ENCODE data around the gene STXBP5L. TPM values are rescaled to one million over a fixed set of nuclear protein-coding genes. Genes with fewer than 3 reads are reported as not detected.
A peak's percentile ranks its signal among the peaks of the same experiment; 100 is the strongest.
"Not testable (repeated sequence)": the region's sequence is repeated elsewhere in the genome, so short reads cannot be mapped to it uniquely, and the experiment has no call there.

STXBP5L gene
- total RNA-seq, 2 donors from 2014 or later: 0.07 TPM; not detected in 1

DNA sequence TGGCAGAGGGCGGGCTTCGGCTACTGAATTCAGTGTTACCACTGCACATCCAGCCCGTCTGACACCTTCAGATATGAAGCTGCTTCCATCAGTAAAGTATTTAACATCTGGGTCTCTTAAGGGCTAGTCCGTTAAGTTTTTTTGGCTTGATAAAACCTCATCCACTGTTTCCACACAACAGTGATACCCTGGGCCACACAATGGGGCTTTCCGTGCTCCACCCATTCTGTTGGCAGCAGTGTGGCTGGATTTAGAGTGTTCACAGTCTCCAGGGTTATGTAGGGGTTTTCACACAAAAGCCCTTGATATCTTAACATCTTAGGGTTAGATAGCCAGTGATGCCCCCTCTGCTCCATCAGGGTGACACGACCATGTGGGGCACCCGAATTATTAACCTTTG is 165.0 kb downstream of the STXBP5L start:
- Histone ChIP-seq H3K4me1 (ENCODE audit: control insufficient read depth in 1 of 2, low read depth in 2 of 2) (peaks cover 7 to 17% of the 10 kb centered on the region in 2 donors), H3K36me3 (no peaks in the 10 kb centered on the region), H3K9me3 (no peaks in the 10 kb centered on the region), H3K27me3 (replicated peaks; ENCODE audit: insufficient read depth) (no peaks in the 10 kb centered on the region), H3K4me3 (peak overlapping the region; percentile 38), H3K27ac (no peak overlapping the region)
- DNase-seq (ENCODE audit: low spot score) (no peak), ATAC-seq (ENCODE audit: insufficient number of reproducible peaks, low FRiP score, low read depth) (no peak)
- TF ChIP-seq, protein P1, sequence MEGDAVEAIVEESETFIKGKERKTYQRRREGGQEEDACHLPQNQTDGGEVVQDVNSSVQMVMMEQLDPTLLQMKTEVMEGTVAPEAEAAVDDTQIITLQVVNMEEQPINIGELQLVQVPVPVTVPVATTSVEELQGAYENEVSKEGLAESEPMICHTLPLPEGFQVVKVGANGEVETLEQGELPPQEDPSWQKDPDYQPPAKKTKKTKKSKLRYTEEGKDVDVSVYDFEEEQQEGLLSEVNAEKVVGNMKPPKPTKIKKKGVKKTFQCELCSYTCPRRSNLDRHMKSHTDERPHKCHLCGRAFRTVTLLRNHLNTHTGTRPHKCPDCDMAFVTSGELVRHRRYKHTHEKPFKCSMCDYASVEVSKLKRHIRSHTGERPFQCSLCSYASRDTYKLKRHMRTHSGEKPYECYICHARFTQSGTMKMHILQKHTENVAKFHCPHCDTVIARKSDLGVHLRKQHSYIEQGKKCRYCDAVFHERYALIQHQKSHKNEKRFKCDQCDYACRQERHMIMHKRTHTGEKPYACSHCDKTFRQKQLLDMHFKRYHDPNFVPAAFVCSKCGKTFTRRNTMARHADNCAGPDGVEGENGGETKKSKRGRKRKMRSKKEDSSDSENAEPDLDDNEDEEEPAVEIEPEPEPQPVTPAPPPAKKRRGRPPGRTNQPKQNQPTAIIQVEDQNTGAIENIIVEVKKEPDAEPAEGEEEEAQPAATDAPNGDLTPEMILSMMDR (IDR thresholded peaks at IDR 0.05): no peak

DNA sequence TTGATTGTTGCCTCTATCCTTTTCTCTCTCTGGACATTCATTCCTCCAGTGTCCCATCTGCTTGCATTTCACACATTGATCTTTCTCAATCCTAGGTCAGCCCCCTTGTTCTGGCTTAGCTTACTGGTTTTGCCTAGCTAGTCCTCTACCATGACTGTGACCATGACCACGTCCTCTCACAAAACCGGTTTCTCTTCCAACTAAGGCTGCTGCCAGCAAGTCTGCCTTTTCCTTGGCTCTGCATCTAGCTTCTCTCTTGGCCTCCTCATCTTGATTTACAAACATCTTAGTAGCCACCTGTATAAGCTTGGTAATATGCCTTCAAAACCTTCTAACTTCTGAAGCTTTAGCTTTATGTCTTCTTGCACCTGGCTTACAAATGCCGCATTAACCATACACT is 167.2 kb downstream of the STXBP5L start:
- Histone ChIP-seq H3K27ac (no peak overlapping the region), H3K36me3 (no peaks in the 10 kb centered on the region), H3K9me3 (peaks cover under 1% of the 10 kb centered on the region), H3K4me1 (ENCODE audit: control insufficient read depth in 1 of 2, low read depth in 2 of 2) (peaks cover 7 to 17% of the 10 kb centered on the region in 2 donors), H3K4me3 (no peak overlapping the region), H3K27me3 (replicated peaks; ENCODE audit: insufficient read depth) (no peaks in the 10 kb centered on the region)
- DNase-seq (ENCODE audit: low spot score): no peak
- TF ChIP-seq, protein P1 (IDR thresholded peaks at IDR 0.05): no peak
- no peak for ATAC-seq (ENCODE audit: insufficient number of reproducible peaks, low FRiP score, low read depth)

DNA sequence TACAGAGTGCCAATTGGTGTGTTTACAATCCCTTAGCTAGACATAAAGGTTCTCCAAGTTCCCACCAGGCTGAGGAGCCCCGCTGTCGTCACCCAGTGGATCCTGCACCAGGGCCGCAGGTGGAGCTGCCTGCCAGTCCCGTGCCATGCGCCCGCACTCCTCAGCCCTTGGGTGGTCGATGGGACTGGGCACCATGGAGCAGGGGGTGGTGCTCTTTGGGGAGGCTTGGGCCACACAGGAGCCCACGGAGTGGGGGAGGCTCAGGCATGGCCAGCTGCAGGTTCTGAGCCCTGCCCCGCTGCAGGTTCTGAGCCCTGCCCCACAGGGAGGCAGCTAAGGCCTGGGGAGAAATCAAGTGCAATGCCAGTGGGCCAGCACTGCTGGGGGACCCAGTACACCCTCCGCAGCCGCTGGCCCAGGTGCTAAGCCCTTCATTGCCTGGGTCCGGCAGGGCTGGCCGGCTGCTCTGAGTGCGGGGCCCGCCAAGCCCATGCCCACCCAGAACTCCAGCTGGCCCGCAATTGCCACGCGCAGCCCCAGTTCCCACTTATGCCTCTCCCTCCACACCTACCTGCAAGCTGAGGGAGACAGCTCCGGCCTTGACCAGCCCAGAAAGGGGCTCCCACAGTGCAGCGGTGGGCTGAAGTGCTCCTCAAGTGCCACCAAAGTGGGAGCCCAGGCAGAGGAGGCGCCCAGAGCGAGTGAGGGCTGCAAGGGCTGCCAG is 170.5 kb downstream of the STXBP5L start:
- H3K9me3 ChIP-seq; H3K4me1 ChIP-seq (ENCODE audit: control insufficient read depth in 1 of 2, low read depth in 2 of 2); DNase-seq (ENCODE audit: low spot score); ATAC-seq (ENCODE audit: insufficient number of reproducible peaks, low FRiP score, low read depth); H3K36me3 ChIP-seq; H3K27me3 ChIP-seq (replicated peaks; ENCODE audit: insufficient read depth); H3K4me3 ChIP-seq; H3K27ac ChIP-seq: not testable (repeated sequence)

DNA sequence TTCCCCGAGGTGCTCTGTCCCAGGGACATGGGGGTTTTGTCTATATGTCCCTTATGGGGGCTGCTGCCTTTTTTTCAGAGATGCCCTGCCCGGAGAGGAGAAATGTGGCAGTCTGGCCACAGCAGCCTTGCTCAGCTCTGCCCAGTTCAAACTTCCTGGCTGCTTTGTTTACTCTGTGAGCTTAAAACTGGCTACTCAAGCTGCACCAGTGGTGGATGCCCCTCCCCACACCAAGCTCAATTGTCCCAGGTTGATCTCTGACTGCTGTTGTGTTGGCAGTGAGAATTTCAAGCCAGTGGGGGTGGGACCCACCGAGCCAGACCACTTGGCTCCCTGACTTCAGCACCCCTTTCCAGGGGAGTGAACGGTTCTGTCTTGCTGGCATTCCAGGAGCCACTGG is 188.9 kb downstream of the STXBP5L start:
- no peaks in the 10 kb centered on the region for H3K27me3 ChIP-seq (replicated peaks; ENCODE audit: insufficient read depth)
- no peaks in the 10 kb centered on the region for H3K9me3 ChIP-seq
- no peak for DNase-seq (ENCODE audit: low spot score)
- TF ChIP-seq, protein P1 (IDR thresholded peaks at IDR 0.05): no peak
- no peak overlapping the region for H3K27ac ChIP-seq
- no peak overlapping the region for H3K4me3 ChIP-seq
- no peaks in the 10 kb centered on the region for H3K4me1 ChIP-seq (ENCODE audit: control insufficient read depth in 1 of 2, low read depth in 2 of 2)
- H3K36me3 ChIP-seq: no peaks in the 10 kb centered on the region
- ATAC-seq (ENCODE audit: insufficient number of reproducible peaks, low FRiP score, low read depth): no peak

DNA sequence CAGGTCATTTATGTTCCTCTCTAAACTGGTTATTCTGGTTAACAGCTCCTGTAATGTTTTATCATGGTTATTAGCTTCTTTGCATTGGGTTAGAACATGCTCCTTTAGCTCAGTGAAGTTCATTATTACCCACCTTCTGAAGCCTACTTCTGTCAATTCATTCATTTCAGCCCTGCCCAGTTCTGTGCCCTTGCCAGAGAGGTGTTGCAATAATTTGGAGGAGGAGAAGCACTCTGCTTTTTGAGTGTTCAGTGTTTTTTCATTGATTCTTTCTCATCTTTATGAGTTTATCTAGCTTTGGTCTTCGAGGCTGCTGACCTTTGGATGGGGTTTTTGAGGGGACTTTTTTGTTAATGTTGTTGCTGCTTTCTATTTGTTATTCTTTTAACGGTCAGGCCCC is 203.1 kb downstream of the STXBP5L start:
- DNase-seq (ENCODE audit: low spot score); H3K27ac ChIP-seq; H3K4me3 ChIP-seq; H3K9me3 ChIP-seq; ATAC-seq (ENCODE audit: insufficient number of reproducible peaks, low FRiP score, low read depth); H3K4me1 ChIP-seq (ENCODE audit: control insufficient read depth in 1 of 2, low read depth in 2 of 2); H3K36me3 ChIP-seq; H3K27me3 ChIP-seq (replicated peaks; ENCODE audit: insufficient read depth): not testable (repeated sequence)

DNA sequence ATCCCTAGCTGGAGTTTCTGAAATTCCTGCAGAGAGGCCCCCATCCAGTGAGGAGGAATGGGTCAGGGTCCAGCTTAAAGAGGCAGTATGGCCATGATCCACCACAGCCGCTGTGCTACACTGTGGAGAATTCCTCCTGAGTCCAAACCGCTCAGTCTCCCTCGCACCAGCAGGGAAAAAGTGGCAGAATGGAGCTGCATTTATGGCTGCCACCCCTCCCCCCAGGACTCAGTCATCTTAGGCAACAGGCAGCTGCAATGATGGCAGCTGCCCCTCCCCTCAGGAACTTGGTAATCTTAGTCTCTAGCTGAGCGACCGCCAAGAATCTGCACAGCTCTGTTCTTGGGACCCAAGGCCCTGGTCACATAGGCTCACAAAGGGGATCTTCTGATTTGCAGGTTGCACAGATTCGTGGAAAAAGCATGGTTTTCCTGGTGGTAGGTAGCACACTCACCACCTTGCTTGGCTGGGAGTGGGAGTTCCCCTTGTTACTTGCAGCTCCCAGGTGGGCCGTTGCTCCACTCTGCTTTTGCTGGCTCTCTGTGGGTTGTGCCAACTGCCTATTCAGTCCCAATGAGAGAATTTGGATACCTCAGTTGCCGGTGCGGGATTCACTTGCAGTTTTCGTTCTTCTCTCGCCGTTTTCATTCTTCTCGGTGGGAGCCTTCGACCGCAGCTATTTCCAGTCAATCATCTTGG is 204.1 kb downstream of the STXBP5L start:
- H3K27ac ChIP-seq: no peak overlapping the region
- no peak overlapping the region for H3K4me3 ChIP-seq
- DNase-seq (ENCODE audit: low spot score): no peak
- H3K9me3 ChIP-seq: no peaks in the 10 kb centered on the region
- no peaks in the 10 kb centered on the region for H3K4me1 ChIP-seq (ENCODE audit: control insufficient read depth in 1 of 2, low read depth in 2 of 2)
- TF ChIP-seq, protein P1 (IDR thresholded peaks at IDR 0.05): no peak
- H3K36me3 ChIP-seq: no peaks in the 10 kb centered on the region
- no peaks in the 10 kb centered on the region for H3K27me3 ChIP-seq (replicated peaks; ENCODE audit: insufficient read depth)
- ATAC-seq (ENCODE audit: insufficient number of reproducible peaks, low FRiP score, low read depth): no peak

Measured in thoracic aorta (tissue), 2 donors.